Thoracic aorta (tissue), 2 donors: ENCODE data around the gene ARHGAP22. TPM values are rescaled to one million over a fixed set of nuclear protein-coding genes. Genes with fewer than 3 reads are reported as not detected.
"Not testable (repeated sequence)": the region's sequence is repeated elsewhere in the genome, so short reads cannot be mapped to it uniquely, and the experiment has no call there.

Source experiments
- ATAC-seq: fragments of 150-250 bp; one replicate; pipeline ENCODE4 v1.8.0; 2017; ENCODE audit warnings: low read depth; ENCODE audit not compliant: insufficient number of reproducible peaks, low FRiP score
- DNase-seq: peaks from one replicate; pipeline ENCODE4 v3.0.0-alpha.2; 2020; ENCODE audit warnings: low spot score
- H3K27ac ChIP-seq, 2 donors: fragments of 200-600 bp; sonication (generic); 1 replicate in 1 of 2; 2 replicates in 1 of 2; pipeline ENCODE4 v1.5.1; 2016; ENCODE audit warnings: mild to moderate bottlenecking in 2 of 2, moderate library complexity in 2 of 2
- H3K27me3 ChIP-seq: fragments of 200-600 bp; sonication (generic); replicated peaks from 2 replicates; pipeline ENCODE4 v1.6.0; 2016; ENCODE audit warnings: mild to moderate bottlenecking; ENCODE audit not compliant: insufficient read depth
- H3K36me3 ChIP-seq: fragments of 200-600 bp; sonication (generic); one replicate; pipeline ENCODE4 v1.5.1; 2016
- H3K4me1 ChIP-seq, 2 donors: fragments of 200-600 bp; sonication (generic); 1 replicate in 1 of 2; 2 replicates in 1 of 2; pipeline versions ENCODE4 v1.5.1 to v1.6.0; 2016; ENCODE audit warnings: low read depth in 2 of 2, mild to moderate bottlenecking in 1 of 2; ENCODE audit not compliant: control insufficient read depth in 1 of 2
- H3K4me3 ChIP-seq: fragments of 200-600 bp; sonication (generic); 2 replicates; pipeline ENCODE4 v1.5.1; 2016; ENCODE audit warnings: mild to moderate bottlenecking
- H3K9me3 ChIP-seq: fragments of 200-600 bp; sonication (generic); 2 replicates; pipeline ENCODE4 v1.5.1; 2016
- total RNA-seq, 2 donors: library from RNA; depleted of rRNA; stranded (reverse); fragments of >200 nt; gene quantifications; one replicate each; pipeline versions ENCODE4 v1.1.0 to v1.2.3, GENCODE V29; 2016
- TF ChIP-seq, protein P1 (sequence below): fragments of 200-600 bp; sonication (generic); IDR thresholded peaks from one replicate; pipeline ENCODE4 v1.5.1; 2019; ENCODE audit warnings: antibody characterized with exemption

The ARHGAP22 gene
- total RNA-seq, 2 donors from 2014 or later = 15.4 to 24.8 TPM

DNA sequence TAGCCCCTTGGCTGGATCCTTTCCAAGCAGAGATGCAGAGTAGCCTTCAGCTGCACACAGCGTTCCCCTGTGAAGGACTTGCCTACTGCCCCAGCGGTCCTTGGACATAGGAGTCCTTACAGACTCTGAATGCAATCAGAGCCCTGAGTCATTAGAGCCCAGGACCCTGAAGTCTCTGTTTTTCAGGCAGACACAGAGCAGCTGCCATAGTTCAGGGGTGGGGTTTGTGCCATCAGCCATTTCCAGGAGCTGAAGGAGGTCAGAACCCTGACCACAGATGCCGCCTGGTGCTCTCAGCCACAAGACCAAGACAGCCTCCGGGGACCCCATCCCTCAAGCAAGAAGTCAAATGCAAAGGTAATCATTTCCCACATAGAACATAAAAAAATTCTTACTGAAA lies 47.0 kb upstream of the ARHGAP22 start:
- TF ChIP-seq, protein P1, sequence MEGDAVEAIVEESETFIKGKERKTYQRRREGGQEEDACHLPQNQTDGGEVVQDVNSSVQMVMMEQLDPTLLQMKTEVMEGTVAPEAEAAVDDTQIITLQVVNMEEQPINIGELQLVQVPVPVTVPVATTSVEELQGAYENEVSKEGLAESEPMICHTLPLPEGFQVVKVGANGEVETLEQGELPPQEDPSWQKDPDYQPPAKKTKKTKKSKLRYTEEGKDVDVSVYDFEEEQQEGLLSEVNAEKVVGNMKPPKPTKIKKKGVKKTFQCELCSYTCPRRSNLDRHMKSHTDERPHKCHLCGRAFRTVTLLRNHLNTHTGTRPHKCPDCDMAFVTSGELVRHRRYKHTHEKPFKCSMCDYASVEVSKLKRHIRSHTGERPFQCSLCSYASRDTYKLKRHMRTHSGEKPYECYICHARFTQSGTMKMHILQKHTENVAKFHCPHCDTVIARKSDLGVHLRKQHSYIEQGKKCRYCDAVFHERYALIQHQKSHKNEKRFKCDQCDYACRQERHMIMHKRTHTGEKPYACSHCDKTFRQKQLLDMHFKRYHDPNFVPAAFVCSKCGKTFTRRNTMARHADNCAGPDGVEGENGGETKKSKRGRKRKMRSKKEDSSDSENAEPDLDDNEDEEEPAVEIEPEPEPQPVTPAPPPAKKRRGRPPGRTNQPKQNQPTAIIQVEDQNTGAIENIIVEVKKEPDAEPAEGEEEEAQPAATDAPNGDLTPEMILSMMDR = no peak
- Histone ChIP-seq H3K27ac (no peak overlapping the region), H3K36me3 (no peaks in the 10 kb centered on the region), H3K27me3 (no peaks in the 10 kb centered on the region), H3K4me1 (peaks cover 3 to 5% of the 10 kb centered on the region in 2 donors), H3K4me3 (peak overlapping the region; percentile 7), H3K9me3 (no peaks in the 10 kb centered on the region)
- DNase-seq (no peak), ATAC-seq (no peak)

DNA sequence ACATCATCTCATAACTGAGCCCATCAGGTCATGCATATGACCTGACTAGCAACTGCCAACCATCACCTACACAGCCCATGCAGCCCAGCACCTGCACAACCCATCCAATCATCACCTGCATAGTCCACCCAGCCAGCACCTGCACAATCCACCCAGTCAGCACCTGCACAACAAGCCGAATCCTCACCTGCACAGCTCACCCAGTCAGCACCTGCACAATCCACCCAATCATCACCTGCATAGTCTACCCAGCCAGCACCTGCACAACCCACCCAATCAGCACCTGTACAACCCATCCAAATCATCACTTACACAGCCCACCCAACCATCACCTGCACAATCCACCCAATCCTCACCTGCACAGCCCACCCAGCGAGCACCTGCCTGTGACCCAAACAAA lies 46.4 kb upstream of the ARHGAP22 start:
- no peak for ATAC-seq
- H3K27me3 ChIP-seq = no peaks in the 10 kb centered on the region
- H3K36me3 ChIP-seq = no peaks in the 10 kb centered on the region

DNA sequence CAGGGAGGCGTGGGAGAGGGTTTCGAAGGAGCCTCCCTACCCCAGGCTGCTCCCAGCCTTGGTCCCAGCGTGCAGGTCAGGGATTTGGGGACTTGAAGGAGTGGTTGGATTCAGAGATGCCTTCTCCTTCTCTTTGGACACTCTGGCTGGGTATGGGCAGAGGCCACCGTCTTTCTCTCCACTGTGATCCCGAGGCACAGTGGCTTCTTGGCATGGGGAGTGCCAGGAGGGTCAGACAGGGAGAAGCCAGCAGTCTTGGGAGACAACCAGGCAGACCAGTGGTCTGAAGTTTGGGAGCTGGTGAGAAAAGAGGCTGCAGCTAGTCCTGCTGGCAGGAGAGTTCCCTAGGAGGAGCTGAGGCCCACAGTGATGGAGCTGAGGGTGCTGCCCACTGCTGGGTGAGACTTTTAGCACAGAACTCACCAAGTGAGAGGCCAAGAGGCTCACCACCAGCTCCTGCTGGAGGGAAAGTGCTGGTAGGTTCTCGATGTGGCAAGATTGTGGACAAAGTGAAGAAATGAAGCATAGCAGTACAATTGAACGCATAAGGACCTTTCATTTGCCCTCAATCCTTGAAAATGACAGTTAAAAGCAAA lies 44.6 kb upstream of the ARHGAP22 start:
- H3K4me3 ChIP-seq = no peak overlapping the region
- no peak for DNase-seq
- H3K9me3 ChIP-seq = no peaks in the 10 kb centered on the region
- ATAC-seq = no peak
- H3K36me3 ChIP-seq = no peaks in the 10 kb centered on the region
- TF ChIP-seq, protein P1 = no peak
- H3K4me1 ChIP-seq = no peaks in the 10 kb centered on the region
- H3K27me3 ChIP-seq = no peaks in the 10 kb centered on the region
- H3K27ac ChIP-seq = no peak overlapping the region

More for the DNA sequence above, 46.4 kb upstream of the ARHGAP22 start:
- H3K27ac ChIP-seq = no peak overlapping the region
- H3K4me3 ChIP-seq = no peak overlapping the region
- no peak for DNase-seq
- peaks cover 0 to under 1% of the 10 kb centered on the region in 2 donors for H3K4me1 ChIP-seq
- no peaks in the 10 kb centered on the region for H3K9me3 ChIP-seq
- TF ChIP-seq, protein P1 = no peak

DNA sequence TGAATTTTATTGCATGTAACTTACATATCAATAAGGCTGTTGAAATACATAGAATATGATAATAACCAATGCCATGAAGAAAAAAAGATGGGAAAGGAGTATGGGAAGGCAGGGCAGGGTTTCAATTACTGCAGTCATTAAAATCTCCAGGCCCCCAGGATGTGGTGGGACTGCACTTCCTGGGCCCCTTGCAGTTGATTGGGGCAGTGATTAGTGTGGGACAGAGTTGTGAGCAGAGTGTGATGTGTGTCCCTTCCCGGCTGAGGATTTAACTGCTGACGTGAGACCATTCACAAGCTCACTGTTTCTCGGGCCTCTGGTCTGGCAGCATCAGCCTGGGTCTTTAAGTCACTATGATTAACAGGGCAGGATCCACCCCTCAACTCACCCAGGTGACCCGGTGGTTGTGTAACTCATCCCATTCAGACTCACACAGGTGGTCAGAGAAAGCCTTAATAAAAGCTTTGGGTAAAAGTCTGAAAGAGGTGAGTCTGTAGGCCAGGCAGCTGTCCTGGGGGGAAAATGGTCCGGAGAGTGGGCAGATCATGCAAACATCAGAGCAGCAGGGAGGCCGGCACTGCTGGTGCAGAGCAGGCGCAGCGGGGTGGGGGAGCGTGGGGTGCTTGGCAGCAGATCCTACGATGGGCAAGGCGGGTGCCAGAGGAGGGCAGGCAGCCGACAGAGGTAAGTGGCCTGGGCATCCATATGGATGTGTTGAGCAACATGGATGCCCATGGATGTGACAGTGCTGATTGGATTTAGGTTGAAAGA lies 43.5 kb upstream of the ARHGAP22 start:
- TF ChIP-seq, protein P1 = no peak
- Histone ChIP-seq H3K27ac (no peak overlapping the region), H3K36me3 (no peaks in the 10 kb centered on the region), H3K9me3 (no peaks in the 10 kb centered on the region), H3K27me3 (no peaks in the 10 kb centered on the region), H3K4me3 (no peak overlapping the region), H3K4me1 (no peaks in the 10 kb centered on the region)
- ATAC-seq (no peak), DNase-seq (no peak)

DNA sequence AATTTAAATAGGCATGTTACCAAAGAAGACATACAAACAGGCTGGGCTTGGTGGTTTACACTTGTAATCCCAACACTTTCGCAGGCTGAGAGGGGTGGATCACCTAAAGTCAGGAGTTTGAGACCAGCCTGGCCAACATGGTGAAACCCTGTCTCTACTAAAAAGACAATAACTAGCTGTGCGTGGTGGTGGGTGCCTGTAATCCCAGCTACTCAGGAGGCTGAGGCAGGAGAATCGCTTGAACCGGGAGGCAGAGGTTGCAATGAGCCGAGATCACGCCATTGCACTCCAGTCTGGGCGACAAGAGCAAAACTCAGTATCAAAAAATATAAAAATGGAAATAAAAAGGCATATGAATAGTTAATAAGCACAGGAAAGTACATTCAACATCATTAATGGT lies 42.2 kb upstream of the ARHGAP22 start:
- H3K27me3 ChIP-seq, H3K4me3 ChIP-seq, DNase-seq, H3K4me1 ChIP-seq, H3K9me3 ChIP-seq, H3K36me3 ChIP-seq, ATAC-seq, H3K27ac ChIP-seq: not testable (repeated sequence)
